Keratinocyte (primary cell): ENCODE measurements around the gene UBE4B. TPM values are rescaled to one million over a fixed set of nuclear protein-coding genes. Genes with fewer than 3 reads are reported as not detected.

Experiments used
- DNase-seq: peaks from one replicate; pipeline ENCODE4 v3.0.0-alpha.2; 2011; ENCODE audit warnings: low read depth, missing footprints, low spot score
- FAIRE-seq: peaks from 2 replicates; lab custom pipeline; 2011; peaks lifted over from hg19 to GRCh38; lab: Jason Lieb, UNC
- H2AFZ ChIP-seq: 2 replicates; pipeline ENCODE4 v1.6.0; 2012; ENCODE audit warnings: low read length, control low read depth, inconsistent platforms; ENCODE audit not compliant: control insufficient read depth
- H3K27ac ChIP-seq: 2 replicates; pipeline ENCODE4 v1.5.1; 2011; ENCODE audit warnings: low read length; ENCODE audit not compliant: control insufficient read depth, insufficient read depth
- H3K27me3 ChIP-seq: 3 replicates; pipeline ENCODE4 v1.6.0; 2011; ENCODE audit warnings: low read length; ENCODE audit not compliant: control insufficient read depth, insufficient read depth; ENCODE audit errors: extremely low read depth
- H3K36me3 ChIP-seq, 2 experiments: 2 replicates in 1 of 2; 3 replicates in 1 of 2; pipeline ENCODE4 v1.5.1; 2011; ENCODE audit warnings: low read length in 2 of 2, mild to moderate bottlenecking in 1 of 2; ENCODE audit not compliant: control insufficient read depth in 2 of 2, insufficient read depth in 2 of 2; ENCODE audit errors: extremely low read depth in 1 of 2
- H3K4me1 ChIP-seq: 3 replicates; pipeline ENCODE4 v1.5.1; 2011; ENCODE audit warnings: low read length; ENCODE audit not compliant: control insufficient read depth, insufficient read depth; ENCODE audit errors: extremely low read depth
- H3K4me2 ChIP-seq: 3 replicates; pipeline ENCODE4 v1.6.0; 2011; ENCODE audit warnings: low read depth, low read length; ENCODE audit not compliant: control insufficient read depth, insufficient read depth; ENCODE audit errors: extremely low read depth
- H3K4me3 ChIP-seq, 3 experiments: fragments of 200-600 bp in 1 of 3; sonication (generic) in 1 of 3; 2 replicates in 2 of 3; 3 replicates in 1 of 3; pipeline ENCODE4 v1.5.1; 2011 to 2016; ENCODE audit warnings: low read length in 3 of 3, mild to moderate bottlenecking in 3 of 3, control low read depth in 2 of 3, inconsistent platforms in 1 of 3, low read depth in 1 of 3, mixed read lengths in 1 of 3, mixed run types in 1 of 3, moderate library complexity in 1 of 3; ENCODE audit not compliant: control insufficient read depth in 2 of 3, insufficient read depth in 2 of 3; ENCODE audit errors: extremely low read depth in 1 of 3
- H3K79me2 ChIP-seq: 2 replicates; pipeline ENCODE4 v1.6.0; 2012; ENCODE audit warnings: low read length; ENCODE audit not compliant: control insufficient read depth, insufficient read depth
- H3K9ac ChIP-seq: 3 replicates; pipeline ENCODE4 v1.6.0; 2011; ENCODE audit warnings: low read length; ENCODE audit not compliant: control insufficient read depth, insufficient read depth; ENCODE audit errors: extremely low read depth
- H3K9me1 ChIP-seq: 3 replicates; pipeline ENCODE4 v1.6.0; 2011; ENCODE audit warnings: low read length; ENCODE audit not compliant: control insufficient read depth, insufficient read depth; ENCODE audit errors: extremely low read depth
- H3K9me3 ChIP-seq: 2 replicates; pipeline ENCODE4 v1.5.1; 2012; ENCODE audit warnings: low read depth, low read length; ENCODE audit not compliant: control insufficient read depth
- H4K20me1 ChIP-seq: 3 replicates; pipeline ENCODE4 v1.6.0; 2011; ENCODE audit warnings: low read length; ENCODE audit not compliant: control insufficient read depth, insufficient read depth; ENCODE audit errors: extremely low read depth
- CTCF ChIP-seq, 3 experiments: IDR thresholded peaks in 1 of 3; conservative IDR thresholded peaks in 1 of 3; optimal IDR thresholded peaks in 1 of 3; 2 replicates in 2 of 3; 3 replicates in 1 of 3; pipeline versions ENCODE3 to v1.5.1; 2011; ENCODE audit warnings: low read length in 3 of 3, mild to moderate bottlenecking in 3 of 3, moderate library complexity in 2 of 3, control low read depth in 1 of 3, inconsistent platforms in 1 of 3; ENCODE audit not compliant: insufficient read depth in 2 of 3; ENCODE audit errors: extremely low read depth in 1 of 3
- EZH2 ChIP-seq: IDR thresholded peaks from one replicate; pipeline ENCODE4 v1.6.1; 2012; ENCODE audit warnings: inconsistent platforms, mild to moderate bottlenecking, low read length, moderate library complexity
- dilution Hi-C: fragments of 300-500 bp; cut with MboI; formaldehyde crosslinking; loops from one replicate; pipeline ENCODE4 v1.7.0; 2020; ENCODE audit warnings: low sequenced_read_pairs; ENCODE audit not compliant: extremely low pct_ligation_motif_present
- polyA plus RNA-seq, 5 experiments: library from polyadenylated mRNA; depleted of rRNA in 3 of 5; stranded (reverse) in 3 of 5; stranded (forward) in 1 of 5; unstranded in 1 of 5; fragments of >200 nt; gene quantifications; 1 replicate in 1 of 5; 2 replicates in 3 of 5; 3 replicates in 1 of 5; pipeline versions ENCODE4 v1.2.1 to v1.2.3, GENCODE V29; 2011 to 2012; ENCODE audit warnings: missing spikeins in 2 of 5, low read depth in 1 of 5, low replicate concordance in 1 of 5

UBE4B gene
- polyA plus RNA-seq, 1 donor (not counting 4 experiments of a cell fraction or from before 2014, with no cell fraction given): 14.3 TPM

GRCh38 chr1:10063878-10064277, 31.1 kb downstream of the UBE4B start:
- H3K9me1 ChIP-seq: no peaks in the 10 kb centered on the region
- H3K27me3 ChIP-seq: no peaks in the 10 kb centered on the region
- H3K79me2 ChIP-seq: peaks cover 50% of the 10 kb centered on the region
- peaks cover 3 to 5% of the 10 kb centered on the region in 2 experiments for H3K36me3 ChIP-seq
- DNase-seq (peak; percentile 89), FAIRE-seq (peak; percentile 98)
- H3K27ac ChIP-seq: peak overlapping the region; percentile 93
- peaks cover 45% of the 10 kb centered on the region for H3K4me1 ChIP-seq
- H3K9ac ChIP-seq: peak overlapping the region; percentile 69
- no peaks in the 10 kb centered on the region for H4K20me1 ChIP-seq
- peak overlapping the region; percentile 12 for H2AFZ ChIP-seq
- peak overlapping the region; percentile 21 to 60 (median 55) for H3K4me3 ChIP-seq
- no peaks in the 10 kb centered on the region for H3K9me3 ChIP-seq
- dilution Hi-C loops: no loop called here
- H3K4me2 ChIP-seq: peak overlapping the region; percentile 97
- no peak for TF ChIP-seq CTCF (optimal IDR thresholded peaks at IDR 0.05 in 1 of 3, IDR thresholded peaks at IDR 0.05 in 1 of 3, conservative IDR thresholded peaks at IDR 0.05 in 1 of 3; ENCODE audit: extremely low read depth in 1 of 3, insufficient read depth in 2 of 3, low read length in 3 of 3)

GRCh38 chr1:10064416-10065343, 31.9 kb downstream of the UBE4B start:
- peak overlapping the region; percentile 11 to 60 (median 55) for H3K4me3 ChIP-seq
- peaks cover 53% of the 10 kb centered on the region for H3K4me1 ChIP-seq
- TF ChIP-seq EZH2 (no peak), CTCF (optimal IDR thresholded peaks at IDR 0.05 in 1 of 3, IDR thresholded peaks at IDR 0.05 in 1 of 3, conservative IDR thresholded peaks at IDR 0.05 in 1 of 3; ENCODE audit: extremely low read depth in 1 of 3, insufficient read depth in 2 of 3, low read length in 3 of 3) (no peak)
- H3K9me1 ChIP-seq: no peaks in the 10 kb centered on the region
- H3K9ac ChIP-seq: peak overlapping the region; percentile 69
- peak overlapping the region; percentile 12 for H2AFZ ChIP-seq
- H4K20me1 ChIP-seq: no peaks in the 10 kb centered on the region
- H3K27ac ChIP-seq: peak overlapping the region; percentile 93
- H3K9me3 ChIP-seq: no peaks in the 10 kb centered on the region
- peaks cover 43% of the 10 kb centered on the region for H3K79me2 ChIP-seq
- H3K36me3 ChIP-seq: no peaks in the 10 kb centered on the region
- H3K4me2 ChIP-seq: peak overlapping the region; percentile 97
- H3K27me3 ChIP-seq: no peaks in the 10 kb centered on the region
- dilution Hi-C loops: no loop called here
- DNase-seq (no peak), FAIRE-seq (peak; percentile 53)
